ENCODE results near the gene SPATA33.

The SPATA33 gene

GRCh38 chr16:89711601-89712273 is 54.1 kb downstream of the SPATA33 start:
- DNase-seq: no peak

GRCh38 chr16:89712274-89712781 is 54.7 kb downstream of the SPATA33 start:
- DNase-seq: no peak

GRCh38 chr16:89716493-89716892 is 58.9 kb downstream of the SPATA33 start:
- DNase-seq: no peak

- DNase-seq: no peak
Measured at GRCh38 chr16:89716916-89717687, 59.5 kb downstream of the SPATA33 start.

GRCh38 chr16:89717688-89718505 is 60.3 kb downstream of the SPATA33 start:
- no peak for DNase-seq

Data from NCI-H748 treated with DMSO at 0.1 percent for 48 hours (cell line).